ENCODE measurements around the gene YIF1B. TPM values are rescaled to one million over a fixed set of nuclear protein-coding genes. Genes with fewer than 3 reads are reported as not detected.
A peak's percentile ranks its signal among the peaks of the same experiment; 100 is the strongest.

YIF1B gene
- total and polyA plus RNA-seq, 9 of the 15 experiments (the other 6 are each of a cell fraction or from before 2014, with no cell fraction given), result 8.5 to 586 (median 323) TPM

DNA sequence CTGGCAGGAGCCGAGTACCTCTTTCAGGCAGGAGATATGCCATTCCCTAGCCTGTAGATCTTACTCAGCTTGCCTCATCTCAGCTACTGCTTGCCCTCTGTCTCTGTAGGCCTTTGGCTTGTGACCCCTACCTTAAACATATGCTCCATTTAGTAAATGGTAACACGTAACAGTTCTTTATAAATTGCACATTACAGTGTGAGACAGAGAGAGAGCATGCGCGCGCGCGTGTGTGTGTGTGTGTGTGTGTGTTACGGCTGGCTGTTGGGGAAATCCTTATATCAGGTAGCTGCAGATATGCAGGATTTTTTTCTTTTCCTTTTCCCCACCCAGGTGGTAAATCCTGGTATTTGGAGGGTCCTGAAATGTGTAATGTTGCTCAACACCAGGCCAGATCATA is 47.2 kb downstream of the YIF1B start (continued):
- TF ChIP-seq HSF4 (CRISPR knock-in tag; IDR thresholded peaks at IDR 0.05; ENCODE audit: borderline replicate concordance) (no peak), NCOA1 (IDR thresholded peaks at IDR 0.05; ENCODE audit: low read depth) (no peak), NONO (IDR thresholded peaks at IDR 0.05; ENCODE audit: low read depth in 2 of 2, low read length in 1 of 2) (no peak), RB1 (IDR thresholded peaks at IDR 0.05; ENCODE audit: low read depth) (no peak), SRSF7 (optimal IDR thresholded peaks at IDR 0.05; ENCODE audit: low read depth, low read length) (no peak), HINFP (tag; conservative IDR thresholded peaks at IDR 0.05; ENCODE audit: low read depth) (no peak), CCAR2 (IDR thresholded peaks at IDR 0.05; ENCODE audit: low read depth, low read length) (no peak), SMAD1 (IDR thresholded peaks at IDR 0.05; ENCODE audit: low read depth, low read length, partially characterized antibody) (no peak), FIP1L1 (IDR thresholded peaks at IDR 0.05; ENCODE audit: low read depth, low read length, poor library complexity, severe bottlenecking) (no peak), ZNF695 (CRISPR knock-in tag; IDR thresholded peaks at IDR 0.05) (no peak), NCOA2 (IDR thresholded peaks at IDR 0.05; ENCODE audit: partially characterized antibody in 2 of 2) (no peak), ELK1 (CRISPR knock-in tag; IDR thresholded peaks at IDR 0.05) (no peak), THRB (CRISPR knock-in tag; conservative IDR thresholded peaks at IDR 0.05) (no peak), ZBTB17 (CRISPR knock-in tag; IDR thresholded peaks at IDR 0.05) (no peak), CTBP1 (IDR thresholded peaks at IDR 0.05; ENCODE audit: borderline replicate concordance) (no peak), TOE1 (IDR thresholded peaks at IDR 0.05; ENCODE audit: borderline replicate concordance) (no peak), TOE1 (CRISPR knock-in tag; IDR thresholded peaks at IDR 0.05; ENCODE audit: borderline replicate concordance, low read depth) (no peak), TBL1XR1 (IDR thresholded peaks at IDR 0.05; ENCODE audit: low read length in 2 of 2) (no peak), ZNF507 (tag; conservative IDR thresholded peaks at IDR 0.05) (no peak), POLR2AphosphoS5 (IDR thresholded peaks at IDR 0.05; ENCODE audit: control insufficient read depth, insufficient read depth, low read depth, low read length) (no peak), ZNF436 (CRISPR knock-in tag; IDR thresholded peaks at IDR 0.05) (no peak), TGIF2 (CRISPR knock-in tag; IDR thresholded peaks at IDR 0.05) (no peak), MCM2 (IDR thresholded peaks at IDR 0.05; ENCODE audit: low read depth) (no peak), ATF7 (IDR thresholded peaks at IDR 0.05) (0 out of 2 replicates have a peak, but pooled peaks have one; percentile 11)
- TF ChIP-seq, protein P1, sequence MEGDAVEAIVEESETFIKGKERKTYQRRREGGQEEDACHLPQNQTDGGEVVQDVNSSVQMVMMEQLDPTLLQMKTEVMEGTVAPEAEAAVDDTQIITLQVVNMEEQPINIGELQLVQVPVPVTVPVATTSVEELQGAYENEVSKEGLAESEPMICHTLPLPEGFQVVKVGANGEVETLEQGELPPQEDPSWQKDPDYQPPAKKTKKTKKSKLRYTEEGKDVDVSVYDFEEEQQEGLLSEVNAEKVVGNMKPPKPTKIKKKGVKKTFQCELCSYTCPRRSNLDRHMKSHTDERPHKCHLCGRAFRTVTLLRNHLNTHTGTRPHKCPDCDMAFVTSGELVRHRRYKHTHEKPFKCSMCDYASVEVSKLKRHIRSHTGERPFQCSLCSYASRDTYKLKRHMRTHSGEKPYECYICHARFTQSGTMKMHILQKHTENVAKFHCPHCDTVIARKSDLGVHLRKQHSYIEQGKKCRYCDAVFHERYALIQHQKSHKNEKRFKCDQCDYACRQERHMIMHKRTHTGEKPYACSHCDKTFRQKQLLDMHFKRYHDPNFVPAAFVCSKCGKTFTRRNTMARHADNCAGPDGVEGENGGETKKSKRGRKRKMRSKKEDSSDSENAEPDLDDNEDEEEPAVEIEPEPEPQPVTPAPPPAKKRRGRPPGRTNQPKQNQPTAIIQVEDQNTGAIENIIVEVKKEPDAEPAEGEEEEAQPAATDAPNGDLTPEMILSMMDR (IDR thresholded peaks at IDR 0.05 in 2 of 3, conservative IDR thresholded peaks at IDR 0.05 in 1 of 3; ENCODE audit: insufficient read depth in 2 of 3, low read depth in 1 of 3, low read length in 3 of 3), result no peak

All from K562 (cell line).